NT2/D1 (cell line): ENCODE data around the gene SNAI3.

ENCODE experiments used
- YY1 ChIP-seq: IDR thresholded peaks from 2 replicates; pipeline ENCODE4 v1.6.1; 2011; ENCODE audit not compliant: insufficient read length, insufficient read depth
- ZNF274 ChIP-seq: IDR thresholded peaks from 2 replicates; pipeline ENCODE4 v1.6.1; 2011; ENCODE audit warnings: mild to moderate bottlenecking, low read depth, low read length

GRCh38 chr16:88723507-88723887, 37.2 kb upstream of the SNAI3 start:
- no peak for TF ChIP-seq ZNF274
- no peak for TF ChIP-seq YY1
